CD4-positive, alpha-beta T cell treated with Interleukin-21 for 1 hour (primary cell): ENCODE data around the gene PNCK.
"Not testable (repeated sequence)": the region's sequence is repeated elsewhere in the genome, so short reads cannot be mapped to it uniquely, and the experiment has no call there.

Source experiments
- DNase-seq: peaks from one replicate; pipeline ENCODE4 v3.0.0-alpha.2; 2020

PNCK gene

GRCh38 chrX:153673428-153674218 lies at the start of gene PNCK:
Gene PNCK, minus strand, starts transcription at chrX:153673813. Its CDS starts 737 bp downstream, at chrX:153673076.
- no peak for DNase-seq

GRCh38 chrX:153722704-153723350 lies 49.2 kb upstream of the PNCK start:
- no peak for DNase-seq

- no peak for DNase-seq
Observed at GRCh38 chrX:153719701-153720100, 46.1 kb upstream of the PNCK start.

- no peak for DNase-seq
Observed at GRCh38 chrX:153719238-153719637, 45.6 kb upstream of the PNCK start.

- no peak for DNase-seq
Observed at GRCh38 chrX:153717445-153717844, 43.8 kb upstream of the PNCK start.

GRCh38 chrX:153714256-153714655 lies 40.6 kb upstream of the PNCK start:
- DNase-seq, result no peak

- DNase-seq, result no peak
Observed at GRCh38 chrX:153709726-153710674, 36.4 kb upstream of the PNCK start.

GRCh38 chrX:153708415-153708814 lies 34.8 kb upstream of the PNCK start:
- DNase-seq, result peak; percentile 36

GRCh38 chrX:153707406-153707805 lies 33.8 kb upstream of the PNCK start:
- no peak for DNase-seq

- no peak for DNase-seq
Observed at GRCh38 chrX:153706799-153707198, 33.2 kb upstream of the PNCK start.

GRCh38 chrX:153705403-153706060 lies 31.9 kb upstream of the PNCK start:
- DNase-seq, result not testable (repeated sequence)

- not testable (repeated sequence) for DNase-seq
Observed at GRCh38 chrX:153704631-153705402, 31.2 kb upstream of the PNCK start.

- no peak for DNase-seq
Observed at GRCh38 chrX:153704021-153704526, 30.5 kb upstream of the PNCK start.

- no peak for DNase-seq
Observed at GRCh38 chrX:153703036-153703370, 29.4 kb upstream of the PNCK start.

- DNase-seq, result no peak
Observed at GRCh38 chrX:153702336-153703035, 28.9 kb upstream of the PNCK start.

GRCh38 chrX:153701706-153702105 lies 28.1 kb upstream of the PNCK start:
- no peak for DNase-seq

GRCh38 chrX:153700967-153701366 lies 27.4 kb upstream of the PNCK start:
- DNase-seq, result no peak

- no peak for DNase-seq
Observed at GRCh38 chrX:153700376-153700945, 26.8 kb upstream of the PNCK start.

GRCh38 chrX:153699784-153700371 lies 26.3 kb upstream of the PNCK start:
- DNase-seq, result not testable (repeated sequence)

- DNase-seq, result not testable (repeated sequence)
Observed at GRCh38 chrX:153699210-153699783, 25.7 kb upstream of the PNCK start.
